ENCODE measurements around the gene CFB. TPM values are rescaled to one million over a fixed set of nuclear protein-coding genes. Genes with fewer than 3 reads are reported as not detected.
A peak's percentile ranks its signal among the peaks of the same experiment; 100 is the strongest.
"Not testable (repeated sequence)": the region's sequence is repeated elsewhere in the genome, so short reads cannot be mapped to it uniquely, and the experiment has no call there.

CFB gene
- total RNA-seq, 1 experiment from 2014 or later = 1.4 TPM

DNA sequence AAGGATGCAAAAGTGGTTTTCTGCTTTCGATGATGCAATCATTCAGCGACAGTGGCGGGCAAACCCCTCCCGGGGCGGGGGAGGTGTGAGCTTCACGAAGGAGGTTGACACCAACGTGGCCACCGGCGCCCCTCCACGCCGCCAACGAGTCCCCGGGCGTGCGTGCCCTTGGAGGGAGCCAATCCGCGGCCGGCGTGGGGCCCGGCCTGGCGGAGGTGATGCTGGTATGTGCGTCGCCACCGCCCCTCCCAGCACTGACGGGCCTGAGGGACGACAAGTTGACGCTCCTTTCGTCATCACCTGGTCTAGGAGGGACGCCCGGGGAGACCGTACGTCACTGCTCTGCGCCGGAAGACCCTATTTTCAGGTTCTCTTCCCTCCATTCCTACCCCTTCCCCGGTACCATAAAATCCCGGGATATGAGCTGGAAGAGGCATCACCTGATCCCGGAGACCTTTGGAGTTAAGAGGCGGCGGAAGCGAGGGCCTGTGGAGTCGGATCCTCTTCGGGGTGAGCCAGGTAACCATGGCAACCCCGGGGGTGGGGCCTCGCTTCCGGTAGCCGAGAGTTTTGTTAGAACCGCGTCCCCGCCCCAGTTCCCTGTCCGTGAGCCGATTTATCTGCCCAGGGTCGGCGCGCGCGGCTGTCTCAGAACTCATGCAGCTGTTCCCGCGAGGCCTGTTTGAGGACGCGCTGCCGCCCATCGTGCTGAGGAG lies 26.3 kb downstream of the CFB start, which contains the start of gene DXO (continued):
- TF ChIP-seq, protein P1, sequence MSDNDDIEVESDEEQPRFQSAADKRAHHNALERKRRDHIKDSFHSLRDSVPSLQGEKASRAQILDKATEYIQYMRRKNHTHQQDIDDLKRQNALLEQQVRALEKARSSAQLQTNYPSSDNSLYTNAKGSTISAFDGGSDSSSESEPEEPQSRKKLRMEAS (CRISPR knock-in tag; IDR thresholded peaks at IDR 0.05) = peak; percentile 88
- TF ChIP-seq, protein P2, sequence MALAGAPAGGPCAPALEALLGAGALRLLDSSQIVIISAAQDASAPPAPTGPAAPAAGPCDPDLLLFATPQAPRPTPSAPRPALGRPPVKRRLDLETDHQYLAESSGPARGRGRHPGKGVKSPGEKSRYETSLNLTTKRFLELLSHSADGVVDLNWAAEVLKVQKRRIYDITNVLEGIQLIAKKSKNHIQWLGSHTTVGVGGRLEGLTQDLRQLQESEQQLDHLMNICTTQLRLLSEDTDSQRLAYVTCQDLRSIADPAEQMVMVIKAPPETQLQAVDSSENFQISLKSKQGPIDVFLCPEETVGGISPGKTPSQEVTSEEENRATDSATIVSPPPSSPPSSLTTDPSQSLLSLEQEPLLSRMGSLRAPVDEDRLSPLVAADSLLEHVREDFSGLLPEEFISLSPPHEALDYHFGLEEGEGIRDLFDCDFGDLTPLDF (CRISPR knock-in tag; IDR thresholded peaks at IDR 0.05) = no peak
- TF ChIP-seq, protein P3, sequence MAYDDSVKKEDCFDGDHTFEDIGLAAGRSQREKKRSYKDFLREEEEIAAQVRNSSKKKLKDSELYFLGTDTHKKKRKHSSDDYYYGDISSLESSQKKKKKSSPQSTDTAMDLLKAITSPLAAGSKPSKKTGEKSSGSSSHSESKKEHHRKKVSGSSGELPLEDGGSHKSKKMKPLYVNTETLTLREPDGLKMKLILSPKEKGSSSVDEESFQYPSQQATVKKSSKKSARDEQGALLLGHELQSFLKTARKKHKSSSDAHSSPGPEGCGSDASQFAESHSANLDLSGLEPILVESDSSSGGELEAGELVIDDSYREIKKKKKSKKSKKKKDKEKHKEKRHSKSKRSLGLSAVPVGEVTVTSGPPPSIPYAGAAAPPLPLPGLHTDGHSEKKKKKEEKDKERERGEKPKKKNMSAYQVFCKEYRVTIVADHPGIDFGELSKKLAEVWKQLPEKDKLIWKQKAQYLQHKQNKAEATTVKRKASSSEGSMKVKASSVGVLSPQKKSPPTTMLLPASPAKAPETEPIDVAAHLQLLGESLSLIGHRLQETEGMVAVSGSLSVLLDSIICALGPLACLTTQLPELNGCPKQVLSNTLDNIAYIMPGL (CRISPR knock-in tag; IDR thresholded peaks at IDR 0.05) = 0 out of 2 replicates have a peak, but pooled peaks have one; percentile 39
- TF ChIP-seq, protein P4, sequence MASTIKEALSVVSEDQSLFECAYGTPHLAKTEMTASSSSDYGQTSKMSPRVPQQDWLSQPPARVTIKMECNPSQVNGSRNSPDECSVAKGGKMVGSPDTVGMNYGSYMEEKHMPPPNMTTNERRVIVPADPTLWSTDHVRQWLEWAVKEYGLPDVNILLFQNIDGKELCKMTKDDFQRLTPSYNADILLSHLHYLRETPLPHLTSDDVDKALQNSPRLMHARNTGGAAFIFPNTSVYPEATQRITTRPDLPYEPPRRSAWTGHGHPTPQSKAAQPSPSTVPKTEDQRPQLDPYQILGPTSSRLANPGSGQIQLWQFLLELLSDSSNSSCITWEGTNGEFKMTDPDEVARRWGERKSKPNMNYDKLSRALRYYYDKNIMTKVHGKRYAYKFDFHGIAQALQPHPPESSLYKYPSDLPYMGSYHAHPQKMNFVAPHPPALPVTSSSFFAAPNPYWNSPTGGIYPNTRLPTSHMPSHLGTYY (CRISPR knock-in tag; IDR thresholded peaks at IDR 0.05) = 0 out of 2 replicates have a peak, but pooled peaks have one; percentile 24
- peak; percentile 79; the same call in 1 of the 2 replicates for TF ChIP-seq ATF1 (CRISPR knock-in tag; IDR thresholded peaks at IDR 0.05)

DNA sequence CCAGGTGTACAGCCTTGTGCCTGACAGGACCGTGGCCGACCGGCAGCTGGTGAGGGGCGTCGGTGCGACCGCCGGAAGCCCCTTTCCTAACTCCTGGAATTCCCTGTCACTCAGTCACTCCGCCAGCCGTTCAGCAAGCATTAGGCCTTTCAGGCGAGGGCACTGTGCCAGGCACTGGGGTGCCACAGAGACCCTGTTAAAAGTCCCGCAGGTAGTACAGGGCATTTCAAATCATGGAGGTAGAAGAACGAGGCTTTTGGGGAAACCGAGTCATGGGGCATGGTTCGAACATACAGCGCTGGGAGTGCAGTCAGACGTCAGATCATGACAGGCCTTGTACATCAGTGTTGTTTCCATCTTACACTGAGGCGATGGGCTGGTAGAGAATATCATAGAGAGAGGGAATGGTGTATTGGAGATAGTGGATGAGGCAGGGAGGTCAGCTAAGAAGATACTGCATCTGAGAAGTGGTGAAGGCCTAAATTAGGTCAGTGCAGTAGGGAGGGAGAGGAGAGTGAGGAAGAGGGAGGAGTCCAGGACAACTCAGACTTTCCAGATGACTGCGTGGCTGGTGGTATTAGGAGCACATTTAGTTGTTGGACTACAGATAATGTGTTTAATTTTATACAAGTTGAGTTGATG lies 26.9 kb downstream of the CFB start:
- peak overlapping the region; percentile 99 for H3K27ac Mint-ChIP-seq
- peaks cover 31% of the 10 kb centered on the region for H3K36me3 Mint-ChIP-seq
- H3K4me3 Mint-ChIP-seq = peak overlapping the region; percentile 84
- TF ChIP-seq ZNF232 (CRISPR knock-in tag; IDR thresholded peaks at IDR 0.05) (no peak), ARID4B (CRISPR knock-in tag; IDR thresholded peaks at IDR 0.05; ENCODE audit: borderline replicate concordance) (0 out of 2 replicates have a peak, but pooled peaks have one; percentile 58)
- no peak for DNase-seq (ENCODE audit: low spot score)
- ChIA-PET POLR2A (interaction anchor here (0.9 to 2.5 kb wide), 3 partner anchors 14 to 166 kb away, joined by 3 to 13 read pairs (median 6); partner anchors contain the start of genes HSPA1B, LSM2, NELFE and SKIC2), CTCF (interaction anchor here (1.3 to 4.1 kb wide), 3 partner anchors 14 to 124 kb away, joined by 3 to 14 read pairs (median 8); partner anchors contain the start of genes NELFE and SKIC2)
- no peak for ATAC-seq
- H3K4me1 Mint-ChIP-seq = peaks cover 12% of the 10 kb centered on the region
- peaks cover 11% of the 10 kb centered on the region for H3K9me3 Mint-ChIP-seq
- no peaks in the 10 kb centered on the region for H3K27me3 Mint-ChIP-seq (ENCODE audit: low read depth)

DNA sequence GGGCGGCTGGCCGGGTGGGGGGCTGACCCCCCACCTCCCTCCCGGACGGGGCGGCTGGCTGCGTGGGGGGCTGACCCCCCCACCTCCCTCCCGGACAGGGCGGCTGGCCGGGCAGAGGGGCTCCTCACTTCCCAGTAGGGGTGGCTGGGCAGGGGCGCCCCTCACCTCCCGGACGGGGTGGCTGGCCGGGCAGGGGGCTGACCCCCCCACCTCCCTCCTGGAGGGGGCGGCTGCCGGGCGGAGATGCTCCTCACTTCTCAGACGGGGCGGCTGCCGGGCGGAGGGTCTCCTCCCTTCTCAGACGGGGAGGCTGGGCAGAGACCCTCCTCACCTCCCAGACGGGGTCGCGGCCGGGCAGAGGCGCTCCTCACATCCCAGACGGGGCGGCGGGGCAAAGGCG lies 30.2 kb downstream of the CFB start:
- not testable (repeated sequence) for H3K27me3 Mint-ChIP-seq (ENCODE audit: low read depth)

More for the DNA sequence above, 30.2 kb downstream of the CFB start:
- CTCF ChIA-PET; H3K4me3 Mint-ChIP-seq; DNase-seq (ENCODE audit: low spot score); POLR2A ChIA-PET; ATAC-seq; H3K27ac Mint-ChIP-seq: not testable (repeated sequence)
- peaks cover 11% of the 10 kb centered on the region for H3K9me3 Mint-ChIP-seq
- peaks cover 17% of the 10 kb centered on the region for H3K36me3 Mint-ChIP-seq
- H3K4me1 Mint-ChIP-seq = peaks cover 12% of the 10 kb centered on the region
